ENCODE measurements around the gene CHRM5. TPM values are rescaled to one million over a fixed set of nuclear protein-coding genes. Genes with fewer than 3 reads are reported as not detected.

The CHRM5 gene
- total and polyA plus RNA-seq, 9 of the 15 experiments (the other 6 are each of a cell fraction or from before 2014, with no cell fraction given): not detected

GRCh38 chr15:34056911-34057310, 88.6 kb downstream of the CHRM5 start:
- Histone ChIP-seq H3K4me2 (ENCODE audit: insufficient read depth, low read length) (no peak overlapping the region), H3K27ac (ENCODE audit: extremely low read depth, low read depth, low read length) (no peak overlapping the region), H4K20me1 (replicated peaks; ENCODE audit: control insufficient read depth, insufficient read depth, low read length) (no peaks in the 10 kb centered on the region), H3K4me1 (replicated peaks in 1 of 2; ENCODE audit: control insufficient read depth in 2 of 2, insufficient read depth in 2 of 2, low read length in 2 of 2) (no peaks in the 10 kb centered on the region), H2AFZ (ENCODE audit: low read depth, low read length) (no peak overlapping the region), H3K9me3 (replicated peaks; ENCODE audit: control insufficient read depth, insufficient read depth, low read depth, low read length) (0 out of 2 replicates have a peak, but pooled peaks cover 2% of the 10 kb centered on the region), H3K27me3 (ENCODE audit: control insufficient read depth in 2 of 2, insufficient read depth in 2 of 2, low read length in 2 of 2) (peaks cover 2 to 4% of the 10 kb centered on the region in 2 experiments; a peak in 1 of 5 replicates), H3K79me2 (ENCODE audit: control insufficient read depth, insufficient read depth, low read length) (no peaks in the 10 kb centered on the region), H3K4me3 (no peak overlapping the region), H3K36me3 (ENCODE audit: control insufficient read depth, insufficient read depth, low read length) (no peaks in the 10 kb centered on the region), H3K9ac (ENCODE audit: insufficient read depth in 1 of 2, low read depth in 2 of 2, low read length in 2 of 2) (no peak overlapping the region), H3K9me1 (ENCODE audit: control insufficient read depth, insufficient read depth, low read length) (no peaks in the 10 kb centered on the region)
- 9% methylated on average over 5 of the region's 5 CpGs for WGBS (ENCODE audit: insufficient coverage, low coverage, missing lambda C conversion rate)
- ChIA-PET POLR2A (interaction anchor here (0.6 to 1.8 kb wide), 4 partner anchors 9 to 153 kb away, joined by 3 to 4 read pairs (median 4); partner anchors contain the start of gene KATNBL1), CTCF (ENCODE audit: low intra/inter-chr PET ratio) (no interaction called here)
- BruUV-seq (replicated peaks): no TSS peak
- in situ Hi-C loops (cut with MboI) (no loop called here), intact Hi-C loops (cut with micrococcal nuclease) (no loop called here)
- TF ChIP-seq ZC3H4 (CRISPR knock-in tag; IDR thresholded peaks at IDR 0.05; ENCODE audit: borderline replicate concordance): no peak
- no peak for TF ChIP-seq MEIS2 (IDR thresholded peaks at IDR 0.05; ENCODE audit: partially characterized antibody)
- no peak for TF ChIP-seq ZNF354B (CRISPR knock-in tag; IDR thresholded peaks at IDR 0.05)
- TF ChIP-seq ARID1B (IDR thresholded peaks at IDR 0.05): no peak
- TF ChIP-seq ZZZ3 (IDR thresholded peaks at IDR 0.05): no peak
- no peak for TF ChIP-seq CBX8 (IDR thresholded peaks at IDR 0.05; ENCODE audit: borderline replicate concordance, extremely low read depth, low read depth, low read length, poor library complexity, severe bottlenecking)
- TF ChIP-seq POLR3G (IDR thresholded peaks at IDR 0.05; ENCODE audit: extremely low read depth, insufficient read length, insufficient replicate concordance): no peak
- no peak for TF ChIP-seq CLOCK (CRISPR knock-in tag; IDR thresholded peaks at IDR 0.05; ENCODE audit: borderline replicate concordance)
- ATAC-seq (no peak), DNase-seq (ENCODE audit: extremely low read depth in 1 of 4, low spot score in 3 of 4) (no peak), FAIRE-seq (no peak)

Data from K562 (cell line).